GM18517 (cell line): ENCODE measurements around the gene SMIM8.

Experiments used
- ATAC-seq: cut with Tn5 transposase; IDR thresholded peaks from one replicate; pipeline ENCODE4 v1.9.1; 2021; ENCODE audit warnings: mild to moderate bottlenecking, moderate library complexity; ENCODE audit not compliant: unreplicated experiment

The SMIM8 gene

DNA sequence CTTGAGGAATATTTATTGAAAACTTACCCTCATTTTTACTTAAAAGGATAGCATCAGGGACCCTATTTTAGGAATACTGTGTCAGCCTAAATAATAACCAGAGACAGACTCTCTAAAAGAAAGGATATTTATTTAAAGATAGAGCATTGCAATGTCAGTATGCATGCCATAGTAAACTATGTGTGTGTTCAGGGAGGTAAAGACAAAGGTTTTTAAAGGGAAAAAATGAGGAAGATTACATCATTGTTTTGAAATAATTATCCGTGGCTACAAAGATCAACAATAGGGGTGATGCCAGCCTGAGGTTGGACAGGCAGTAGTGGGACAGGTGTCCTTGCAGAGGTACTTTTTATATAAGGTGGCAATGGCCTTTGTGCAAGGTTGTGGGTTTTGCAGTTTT is 61.6 kb downstream of the SMIM8 start:
- ATAC-seq: no peak

DNA sequence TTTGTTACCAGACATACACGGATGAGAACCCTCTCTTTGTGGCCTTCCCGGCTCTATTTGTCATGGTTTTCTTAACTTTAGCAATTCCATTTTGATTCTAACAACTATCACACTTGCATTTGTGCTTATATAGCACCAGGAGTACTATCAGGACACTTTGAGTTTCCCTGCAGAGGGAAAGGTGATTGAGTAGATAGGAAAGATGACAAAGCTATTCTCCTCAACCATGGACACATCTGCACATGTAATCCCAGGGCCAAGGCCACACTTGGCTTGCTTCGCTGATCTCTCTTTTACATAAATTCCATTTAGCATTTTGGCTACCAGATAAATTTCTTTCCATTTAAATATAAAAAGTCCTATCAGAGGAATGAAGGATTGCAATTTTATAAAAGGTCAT is 62.1 kb downstream of the SMIM8 start:
- ATAC-seq: no peak

DNA sequence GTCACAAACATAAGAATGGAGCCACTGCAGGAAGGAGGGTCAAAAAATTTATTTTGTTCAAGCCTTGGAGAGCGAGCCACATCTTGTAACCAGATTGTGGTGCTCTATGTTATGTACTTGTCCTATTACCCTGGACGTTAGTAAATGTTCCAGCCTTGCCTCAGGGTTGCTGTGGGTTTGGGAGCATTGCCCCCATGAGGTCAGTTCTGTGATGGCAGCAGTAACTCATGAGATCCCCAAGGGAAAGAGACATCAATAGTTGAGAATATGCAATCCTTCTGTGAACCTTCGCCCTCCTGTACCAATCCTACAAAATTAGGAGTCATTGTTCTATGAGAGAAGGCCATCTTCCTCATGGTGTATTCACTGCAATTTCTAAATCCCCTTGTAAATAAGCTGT is 68.9 kb downstream of the SMIM8 start:
- peak; percentile 49 for ATAC-seq
